Measurements from ENCODE around the gene CACNA1B. TPM values are rescaled to one million over a fixed set of nuclear protein-coding genes. Genes with fewer than 3 reads are reported as not detected.

Gene CACNA1B
- total RNA-seq, 1 experiment from 2014 or later: 7.8 TPM

GRCh38 chr9:137982200-137982599 lies 104.6 kb downstream of the CACNA1B start:
- no peak overlapping the region for H3K56ac ChIP-seq (ENCODE audit: insufficient read length, low read depth, low read length)
- H2AK5ac ChIP-seq (ENCODE audit: insufficient read length, low read length): no peak overlapping the region
- H3K9me3 ChIP-seq (ENCODE audit: control insufficient read depth, low read depth, low read length): peaks cover 6% of the 10 kb centered on the region
- no peak overlapping the region for H3K18ac ChIP-seq (ENCODE audit: insufficient read length, low read depth, low read length)
- DNase-seq: no peak
- no peak overlapping the region for H2BK12ac ChIP-seq (ENCODE audit: insufficient read length, low read depth, low read length)
- H4K8ac ChIP-seq (replicated peaks; ENCODE audit: insufficient read length, low read depth, low read length): no peak overlapping the region
- no peak overlapping the region for H3K4ac ChIP-seq (ENCODE audit: low read depth, low read length)
- H2BK5ac ChIP-seq (ENCODE audit: insufficient read length, low read length): no peak overlapping the region
- peaks cover 55 to 77% (median 61%) of the 10 kb centered on the region in 3 experiments for H3K36me3 Mint-ChIP-seq (ENCODE audit: insufficient read depth in 1 of 3, low read depth in 3 of 3)
- H4K91ac ChIP-seq (ENCODE audit: insufficient read length, low read depth, low read length): no peak overlapping the region
- no peak overlapping the region for H2BK120ac ChIP-seq (ENCODE audit: low read depth, low read length, poor library complexity, severe bottlenecking)
- no peaks in the 10 kb centered on the region for H3K79me1 ChIP-seq (ENCODE audit: insufficient read depth, low read depth, low read length, poor library complexity, severe bottlenecking)
- H3K14ac ChIP-seq (ENCODE audit: insufficient read depth, low read length): no peak overlapping the region
- H3K27ac ChIP-seq (ENCODE audit: insufficient read length, low read depth, low read length): no peak overlapping the region
- TF ChIP-seq, protein P1, sequence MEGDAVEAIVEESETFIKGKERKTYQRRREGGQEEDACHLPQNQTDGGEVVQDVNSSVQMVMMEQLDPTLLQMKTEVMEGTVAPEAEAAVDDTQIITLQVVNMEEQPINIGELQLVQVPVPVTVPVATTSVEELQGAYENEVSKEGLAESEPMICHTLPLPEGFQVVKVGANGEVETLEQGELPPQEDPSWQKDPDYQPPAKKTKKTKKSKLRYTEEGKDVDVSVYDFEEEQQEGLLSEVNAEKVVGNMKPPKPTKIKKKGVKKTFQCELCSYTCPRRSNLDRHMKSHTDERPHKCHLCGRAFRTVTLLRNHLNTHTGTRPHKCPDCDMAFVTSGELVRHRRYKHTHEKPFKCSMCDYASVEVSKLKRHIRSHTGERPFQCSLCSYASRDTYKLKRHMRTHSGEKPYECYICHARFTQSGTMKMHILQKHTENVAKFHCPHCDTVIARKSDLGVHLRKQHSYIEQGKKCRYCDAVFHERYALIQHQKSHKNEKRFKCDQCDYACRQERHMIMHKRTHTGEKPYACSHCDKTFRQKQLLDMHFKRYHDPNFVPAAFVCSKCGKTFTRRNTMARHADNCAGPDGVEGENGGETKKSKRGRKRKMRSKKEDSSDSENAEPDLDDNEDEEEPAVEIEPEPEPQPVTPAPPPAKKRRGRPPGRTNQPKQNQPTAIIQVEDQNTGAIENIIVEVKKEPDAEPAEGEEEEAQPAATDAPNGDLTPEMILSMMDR (conservative IDR thresholded peaks at IDR 0.05): no peak
- H4K5ac ChIP-seq (ENCODE audit: insufficient read length, low read depth, low read length): no peak overlapping the region
- no peak overlapping the region for H2BK15ac ChIP-seq (ENCODE audit: low read depth, low read length)
- H3K79me2 ChIP-seq (ENCODE audit: insufficient read depth, low read length): no peaks in the 10 kb centered on the region
- no peaks in the 10 kb centered on the region for H3K4me1 ChIP-seq (ENCODE audit: insufficient read depth, low read length)
- no peak overlapping the region for H3K23ac ChIP-seq (ENCODE audit: insufficient read length, low read depth, low read length)
- H3K27ac Mint-ChIP-seq: no peak overlapping the region
- no peaks in the 10 kb centered on the region for H3K4me1 Mint-ChIP-seq
- H2BK20ac ChIP-seq (ENCODE audit: low read depth, low read length, poor library complexity, severe bottlenecking): no peak overlapping the region
- peaks cover 12 to 13% of the 10 kb centered on the region in 2 experiments for H3K9me3 Mint-ChIP-seq
- H3T11ph ChIP-seq (ENCODE audit: low read length): no peak overlapping the region
- H3K4me3 Mint-ChIP-seq: no peak overlapping the region
- H3K23me2 ChIP-seq (ENCODE audit: insufficient read length, low read depth, low read length, poor library complexity, severe bottlenecking): no peaks in the 10 kb centered on the region
- H3K9ac ChIP-seq (ENCODE audit: extremely low read depth, insufficient read length, low read length): no peak overlapping the region
- WGBS (ENCODE audit: extremely low coverage, insufficient read length, low lambda C conversion rate): no CpG with 5 or more reads among the region's 1 CpG
- H4K20me1 ChIP-seq (ENCODE audit: control insufficient read depth, insufficient read depth, insufficient read length): no peaks in the 10 kb centered on the region
- no peak overlapping the region for H2AFZ ChIP-seq (ENCODE audit: low read length)
- no peaks in the 10 kb centered on the region for H3K27me3 ChIP-seq (ENCODE audit: insufficient read depth, low read length)
- H3K4me2 ChIP-seq (ENCODE audit: insufficient read depth, insufficient read length, low read length): no peak overlapping the region
- H3K27me3 Mint-ChIP-seq (ENCODE audit: low read depth): peaks cover 2% of the 10 kb centered on the region; the same call in 1 of the 2 replicates
